Hematopoietic multipotent progenitor cell treated with erythropoietin and hydrocortisone succinate and interleukin-3 and kit ligand, for 15 days (in vitro differentiated cells): ENCODE measurements around the gene ZPR1.
"Not testable (repeated sequence)": the region's sequence is repeated elsewhere in the genome, so short reads cannot be mapped to it uniquely, and the experiment has no call there.

Experiments used
- DNase-seq: peaks from one replicate; pipeline ENCODE4 v3.0.0-alpha.2; 2015; ENCODE audit warnings: low spot score

ZPR1 gene

DNA sequence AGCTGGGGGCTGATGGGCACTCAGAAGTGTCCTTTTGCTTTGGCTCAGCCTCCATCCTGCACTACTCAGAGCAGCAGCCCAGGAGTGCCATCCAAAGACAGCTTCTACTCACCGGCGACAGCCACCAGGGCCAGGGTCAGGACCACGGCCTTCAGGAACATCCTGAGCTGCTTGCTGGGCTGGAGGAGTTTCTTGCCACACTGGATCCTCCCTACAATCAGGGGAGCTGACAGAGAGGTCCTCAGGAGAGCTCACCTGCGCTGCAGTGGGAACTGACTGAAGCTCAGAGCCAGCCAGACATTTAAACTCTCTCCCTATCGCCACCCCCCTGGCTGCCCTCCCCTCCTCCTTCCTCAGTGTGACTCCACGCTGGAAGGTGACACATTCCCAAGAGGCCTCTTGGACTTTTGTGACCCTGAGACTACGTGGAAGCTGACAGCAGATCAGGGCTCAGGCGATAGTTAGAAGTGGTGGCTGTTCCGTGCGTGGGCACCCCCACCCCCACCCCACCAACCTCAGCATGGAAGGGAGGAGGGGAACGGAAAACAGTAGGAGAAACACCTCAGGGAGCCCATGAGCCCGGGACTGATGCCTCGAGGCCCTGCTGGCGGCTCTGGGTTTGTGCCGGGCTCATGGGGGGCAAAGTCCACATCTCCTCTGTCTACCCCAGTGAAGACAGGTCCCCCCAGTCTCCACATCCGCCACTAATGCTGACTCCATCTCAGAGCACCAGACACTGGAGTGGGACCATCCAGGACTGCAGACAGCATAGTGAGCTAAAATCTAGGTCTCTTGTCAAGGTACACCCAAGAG, 35.4 kb upstream of the ZPR1 start, which contains the start of gene APOA4:
APOA4 (minus strand) TSS at position 274 of the 813 bp plus-strand sequence; CDS start at position 161, 113 bp downstream.
- DNase-seq, result no peak

DNA sequence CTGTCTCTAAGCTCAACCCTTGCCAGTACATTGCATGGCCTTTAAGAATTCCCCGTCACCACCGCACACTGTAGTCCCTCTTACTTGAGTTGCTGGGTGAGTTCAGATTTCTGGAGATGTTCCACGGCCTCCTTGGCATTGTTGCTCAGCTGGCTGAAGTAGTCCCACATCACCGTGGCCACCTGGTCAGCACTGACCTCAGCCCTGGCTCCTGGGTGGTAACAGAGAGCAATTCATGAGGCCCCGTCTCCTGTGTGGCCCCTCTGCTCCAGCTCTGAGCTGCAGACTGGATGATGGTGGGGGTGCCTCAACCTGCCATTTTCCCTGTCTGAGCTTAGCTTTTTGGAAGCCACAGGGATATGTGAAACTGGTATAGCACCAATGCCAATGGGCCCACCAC, 34.8 kb upstream of the ZPR1 start:
- no peak for DNase-seq

GRCh38 chr11:116821050-116821918, 33.5 kb upstream of the ZPR1 start:
- DNase-seq, result no peak

DNA sequence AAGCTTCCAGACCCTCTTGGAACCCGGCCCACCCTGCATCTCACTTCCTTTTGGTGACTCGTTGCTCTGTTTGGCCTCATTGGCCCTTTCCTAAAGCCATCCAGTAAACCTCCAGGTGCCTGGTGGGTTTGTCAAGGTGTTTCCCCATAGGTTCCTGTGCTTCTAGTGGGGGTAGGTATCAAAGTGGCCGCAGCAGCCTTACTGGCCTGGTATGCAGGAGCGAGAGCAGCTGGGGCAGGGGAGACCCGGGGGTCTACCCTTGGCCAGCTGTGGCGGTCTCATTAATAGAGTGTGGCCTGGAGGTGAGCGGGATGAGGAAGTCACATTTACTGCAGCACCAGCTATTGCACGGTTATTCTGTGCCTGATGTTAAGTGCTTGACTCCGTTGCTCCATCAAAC, 31.2 kb upstream of the ZPR1 start:
- no peak for DNase-seq

GRCh38 chr11:116814502-116814901, 26.7 kb upstream of the ZPR1 start:
- no peak for DNase-seq

GRCh38 chr11:116813781-116814471, 26.1 kb upstream of the ZPR1 start:
- no peak for DNase-seq

- no peak for DNase-seq
Observed at GRCh38 chr11:116813170-116813569, 25.3 kb upstream of the ZPR1 start.

DNA sequence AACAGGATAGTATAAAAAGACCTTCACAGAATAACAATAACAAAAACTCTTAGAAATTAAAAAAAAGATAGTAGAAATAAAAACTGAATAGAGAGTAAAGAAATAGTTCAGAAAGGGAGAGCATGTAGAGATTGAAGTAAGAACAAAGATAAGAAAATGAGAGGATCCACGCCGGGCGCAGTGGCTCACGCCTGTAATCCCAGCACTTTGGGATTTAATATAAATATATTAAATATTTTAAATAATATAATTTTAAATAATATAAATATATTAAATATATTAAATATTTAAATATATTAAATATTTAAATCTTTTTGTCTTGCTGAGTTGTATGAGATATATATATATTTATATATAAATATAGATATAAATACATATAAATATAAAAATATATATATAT, 24.3 kb upstream of the ZPR1 start:
- no peak for DNase-seq

DNA sequence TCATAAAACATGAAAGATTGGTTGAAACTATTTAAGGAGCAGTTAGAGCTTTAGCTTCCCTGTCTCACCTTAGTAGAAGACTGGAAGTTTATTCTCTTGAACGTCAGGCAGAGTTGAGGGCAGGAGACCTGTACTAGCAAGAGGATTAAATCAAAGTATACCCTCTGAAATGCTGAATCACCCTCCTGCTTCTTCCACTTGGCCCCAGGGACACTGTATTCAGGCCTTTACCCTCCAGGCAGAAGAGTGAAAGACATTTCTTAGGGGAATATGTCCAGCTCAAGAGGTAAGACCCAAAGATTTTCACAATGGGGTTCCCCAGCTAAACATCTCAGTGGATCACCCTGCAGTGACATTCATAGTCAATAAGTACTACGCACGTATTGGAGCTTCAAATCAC, 23.4 kb upstream of the ZPR1 start:
- no peak for DNase-seq

DNA sequence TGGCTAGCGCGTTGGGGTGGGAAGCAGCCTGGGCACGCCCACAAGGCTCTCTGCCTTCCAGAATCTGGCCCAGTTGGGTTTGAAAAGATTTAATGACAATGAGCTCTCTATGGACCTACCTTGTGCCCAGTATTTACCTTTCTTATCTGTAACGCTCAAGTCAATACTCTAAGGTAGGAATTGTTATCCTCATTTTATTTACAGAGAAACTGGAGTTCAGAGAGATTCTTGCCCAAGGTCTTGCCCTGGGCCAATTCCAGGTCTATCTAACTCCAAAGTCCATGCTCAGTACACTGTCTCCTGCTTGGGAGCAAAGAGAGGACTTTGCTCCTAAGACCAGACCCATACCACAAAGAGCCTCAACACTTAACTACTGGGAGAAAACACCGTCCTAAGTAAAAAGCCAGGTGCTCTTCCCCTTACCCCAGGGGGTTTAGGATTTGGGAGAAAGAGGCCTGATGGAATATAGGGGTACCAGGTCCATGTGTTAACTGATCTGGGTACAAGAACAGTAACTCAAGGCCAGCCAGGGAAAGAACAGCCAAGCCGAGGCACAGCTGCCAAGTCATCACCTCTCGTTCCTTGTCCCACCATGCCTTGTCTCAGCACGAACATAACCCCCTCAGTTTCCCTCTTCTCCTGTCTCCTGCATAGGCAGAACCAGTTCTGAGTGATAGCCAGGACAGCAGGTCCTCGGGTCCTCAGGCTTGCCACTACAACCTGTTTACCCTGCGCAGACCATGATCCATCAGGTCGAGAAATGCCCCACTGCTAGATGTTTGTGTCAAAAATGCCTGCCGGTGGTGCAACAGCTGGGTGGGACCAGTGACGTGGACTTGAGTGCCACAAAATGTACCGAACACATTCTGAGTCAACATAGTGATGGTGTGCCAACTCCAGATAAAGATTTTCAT, 20.7 kb upstream of the ZPR1 start:
- no peak for DNase-seq

- no peak for DNase-seq
Observed at GRCh38 chr11:116807601-116808261, 19.9 kb upstream of the ZPR1 start.

- DNase-seq, result no peak
Observed at GRCh38 chr11:116804001-116804400, 16.2 kb upstream of the ZPR1 start.

DNA sequence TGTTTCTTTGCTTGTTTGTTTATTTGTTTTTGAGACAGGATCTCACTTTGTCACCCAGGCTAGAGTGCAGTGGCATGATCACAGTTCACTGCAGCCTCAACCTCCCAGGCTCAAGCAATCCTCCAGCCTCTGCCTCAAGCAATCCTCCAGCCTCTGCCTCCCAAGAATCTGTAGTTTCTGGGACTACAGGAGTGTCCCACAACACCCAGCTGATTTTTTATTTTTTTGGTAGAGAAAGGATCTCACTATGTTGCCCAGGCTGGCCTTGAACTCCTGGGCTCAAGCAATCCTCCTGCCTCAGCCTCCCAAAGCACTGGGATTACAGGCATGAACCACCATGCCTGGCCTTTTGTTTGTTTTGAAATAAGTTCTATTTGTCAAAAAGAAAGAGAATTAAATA, 13.8 kb upstream of the ZPR1 start:
- not testable (repeated sequence) for DNase-seq

DNA sequence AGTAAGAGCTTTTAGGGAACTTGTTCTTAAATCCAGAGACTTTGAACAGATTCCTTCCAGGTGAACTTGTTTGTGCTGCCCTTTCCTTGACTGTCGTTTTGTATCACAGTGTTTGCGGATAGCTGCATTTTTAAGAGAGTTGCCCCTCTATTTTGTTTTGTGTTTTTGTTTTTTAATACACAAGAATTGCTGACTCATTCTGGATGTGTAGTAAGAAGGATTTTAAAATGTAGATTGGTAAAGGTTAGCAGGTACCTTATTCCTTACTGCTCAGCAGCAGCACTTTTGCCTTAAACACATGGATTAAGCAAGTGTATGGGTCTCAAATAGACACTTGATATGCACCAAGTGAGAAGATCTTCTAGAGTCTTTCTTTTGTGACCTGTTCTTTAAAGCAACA, 12.8 kb upstream of the ZPR1 start:
- no peak for DNase-seq

DNA sequence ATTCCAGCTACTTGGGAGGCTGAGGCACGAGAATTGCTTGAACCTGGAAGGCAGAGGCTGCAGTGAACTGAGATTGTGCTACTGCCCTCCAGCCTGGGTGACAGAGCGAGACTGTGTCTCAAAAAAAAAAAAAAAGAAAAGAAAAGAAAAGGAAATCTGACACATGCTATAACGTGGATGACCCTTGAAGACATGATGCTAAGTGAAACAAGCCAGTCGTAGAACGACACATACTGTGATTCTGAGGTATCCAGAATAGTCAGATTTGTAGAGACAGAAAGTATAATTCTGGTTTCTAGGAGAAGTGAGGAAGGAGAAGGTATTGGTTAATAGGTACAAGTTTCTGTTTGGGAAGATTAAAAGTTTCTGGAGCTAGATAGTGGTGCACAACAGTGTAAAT, 10.5 kb upstream of the ZPR1 start:
- no peak for DNase-seq

DNA sequence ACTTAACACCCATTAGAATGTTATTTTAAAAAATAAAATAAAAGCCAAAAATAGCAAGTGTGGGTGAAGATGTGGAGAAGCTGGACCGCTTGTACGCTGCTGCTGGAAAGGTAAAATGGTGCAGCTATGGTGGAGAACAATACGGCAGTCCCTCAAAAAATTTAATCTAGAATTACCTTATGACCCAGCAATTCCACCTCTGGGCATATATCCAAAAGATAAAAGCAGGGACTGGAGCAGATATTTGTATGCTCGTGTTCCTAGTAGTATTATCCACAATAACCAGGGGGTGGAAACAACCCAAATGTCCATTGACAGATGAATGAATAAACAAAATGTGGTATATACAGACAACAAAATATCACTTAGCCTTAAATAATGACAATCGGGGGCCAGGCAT, 10.0 kb upstream of the ZPR1 start:
- no peak for DNase-seq

DNA sequence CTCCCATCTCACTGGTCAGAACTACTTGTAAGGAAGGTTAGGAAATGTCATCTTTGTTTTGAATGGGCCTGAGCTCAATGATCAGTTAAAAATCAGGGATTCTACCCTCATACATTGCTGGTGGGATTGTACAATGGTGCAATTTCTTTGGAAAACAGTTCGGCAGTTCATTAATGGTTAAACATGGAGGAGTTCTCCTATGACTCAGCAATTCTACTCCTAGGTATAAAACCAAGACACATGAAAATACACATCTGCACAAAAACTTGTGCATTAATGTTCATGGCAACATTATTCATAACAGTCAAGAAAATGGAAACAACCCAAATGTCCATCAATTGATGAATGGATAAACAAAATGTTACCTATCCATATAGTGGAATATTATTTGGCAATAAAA, 8.7 kb upstream of the ZPR1 start:
- no peak for DNase-seq

DNA sequence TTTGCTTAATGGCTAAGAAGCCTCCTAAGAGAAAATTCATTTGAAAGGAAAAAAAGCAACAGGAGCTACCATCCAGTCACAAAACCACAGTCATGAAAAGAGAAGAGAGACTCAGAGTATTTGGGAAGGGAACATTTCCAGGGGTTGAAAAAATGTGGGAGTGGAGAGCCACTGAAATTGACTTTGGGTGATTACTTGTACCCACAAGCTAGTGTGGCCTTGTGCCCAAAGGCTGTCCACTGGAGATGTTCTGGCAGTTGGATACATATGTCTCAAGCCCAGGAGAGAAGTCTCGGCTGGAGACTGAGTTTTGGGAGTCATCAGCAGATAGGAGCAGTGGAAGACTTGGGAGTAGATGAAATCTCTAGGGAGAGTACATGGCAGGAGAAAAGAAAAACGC, 7.0 kb upstream of the ZPR1 start:
- DNase-seq, result no peak

DNA sequence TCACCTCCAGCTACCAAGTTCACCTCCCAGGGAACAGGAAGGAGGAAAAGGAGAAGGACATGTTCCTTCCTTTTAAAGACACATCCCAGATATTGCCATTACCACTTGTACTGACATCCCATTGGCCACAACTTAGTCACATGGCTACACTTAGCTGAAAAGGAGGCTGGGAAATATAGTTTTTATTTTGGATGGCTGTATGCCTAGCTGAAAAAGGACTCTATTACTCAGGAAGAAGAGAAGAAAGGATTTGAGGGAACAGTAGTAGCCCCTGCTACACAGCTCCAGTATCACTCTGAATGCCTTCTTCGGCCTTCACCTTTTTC, 5.9 kb upstream of the ZPR1 start:
- no peak for DNase-seq

- no peak for DNase-seq
Observed at GRCh38 chr11:116792869-116793771, 5.3 kb upstream of the ZPR1 start.
